Lower lobe of right lung (tissue), 2 donors: ENCODE data around the gene GGCT. TPM values are rescaled to one million over a fixed set of nuclear protein-coding genes. Genes with fewer than 3 reads are reported as not detected.

Experiments used
- ATAC-seq, 2 donors: fragments of 200-7000 bp; cut with Tn5 transposase; one replicate each; pipeline ENCODE4 v1.9.1; 2020 to 2022; ENCODE audit warnings: mild to moderate bottlenecking in 2 of 2, moderate library complexity in 2 of 2
- DNase-seq: peaks from one replicate; pipeline ENCODE4 v3.0.0-alpha.2; 2020
- H3K27ac ChIP-seq: fragments of 200-600 bp; one replicate; pipeline ENCODE4 v1.8.0; 2022
- H3K27me3 ChIP-seq: fragments of 200-600 bp; one replicate; pipeline ENCODE4 v1.8.0; 2022; ENCODE audit warnings: low read depth
- H3K36me3 ChIP-seq: fragments of 200-600 bp; one replicate; pipeline ENCODE4 v1.8.0; 2022; ENCODE audit warnings: mild to moderate bottlenecking
- H3K4me1 ChIP-seq: fragments of 200-600 bp; one replicate; pipeline ENCODE4 v1.8.0; 2022
- H3K4me3 ChIP-seq: fragments of 200-600 bp; one replicate; pipeline ENCODE4 v1.8.0; 2022; ENCODE audit warnings: mild to moderate bottlenecking
- H3K9me3 ChIP-seq: fragments of 200-600 bp; one replicate; pipeline ENCODE4 v1.8.0; 2022
- intact Hi-C: fragments of 100-400 bp; cut with DNase I; formaldehyde crosslinking; loops from one replicate; pipeline ENCODE4 v1.11.0; 2022
- total RNA-seq: library from RNA; stranded (reverse); fragmentation: NEBNext Ultra II Directional; extraction: Animal tissue kit (Norgen Biotek cat#: 25700); gene quantifications from one replicate; pipeline ENCODE4 v1.2.1, GENCODE V29; 2021
- TF ChIP-seq, protein P1 (sequence below): fragments of 200-600 bp; IDR thresholded peaks from one replicate; pipeline ENCODE4 v1.8.0; 2022; ENCODE audit warnings: antibody characterized with exemption, mild to moderate bottlenecking
- donor health status: DM: no; HTN: yes; CAD: no; lungs with severe emphysema.

Gene GGCT
- total RNA-seq, 1 donor from 2014 or later: 28.8 TPM

DNA sequence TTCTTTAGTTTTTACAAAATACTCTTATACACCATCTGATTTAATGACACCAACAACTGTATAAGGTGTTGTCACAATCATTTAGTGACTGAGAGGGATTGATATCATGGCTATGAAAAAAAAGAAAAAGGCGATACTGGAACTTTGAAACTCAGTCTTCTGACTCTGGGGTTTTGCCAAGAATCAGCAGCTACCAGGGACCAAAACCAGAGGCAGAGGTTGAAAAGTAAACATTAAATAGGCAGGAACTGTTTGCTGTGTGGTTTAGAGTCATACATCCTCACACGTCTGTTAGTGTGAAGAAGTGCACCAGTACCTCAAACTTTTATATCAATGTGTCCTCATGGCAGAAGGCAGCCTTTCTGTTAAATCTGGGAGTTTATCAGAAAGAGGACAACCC is 19.9 kb upstream of the GGCT start:
- intact Hi-C loops: no loop called here
- no peak overlapping the region for H3K4me3 ChIP-seq
- no peaks in the 10 kb centered on the region for H3K27me3 ChIP-seq
- no peaks in the 10 kb centered on the region for H3K9me3 ChIP-seq
- DNase-seq: no peak
- H3K27ac ChIP-seq: no peak overlapping the region
- no peaks in the 10 kb centered on the region for H3K36me3 ChIP-seq
- TF ChIP-seq, protein P1, sequence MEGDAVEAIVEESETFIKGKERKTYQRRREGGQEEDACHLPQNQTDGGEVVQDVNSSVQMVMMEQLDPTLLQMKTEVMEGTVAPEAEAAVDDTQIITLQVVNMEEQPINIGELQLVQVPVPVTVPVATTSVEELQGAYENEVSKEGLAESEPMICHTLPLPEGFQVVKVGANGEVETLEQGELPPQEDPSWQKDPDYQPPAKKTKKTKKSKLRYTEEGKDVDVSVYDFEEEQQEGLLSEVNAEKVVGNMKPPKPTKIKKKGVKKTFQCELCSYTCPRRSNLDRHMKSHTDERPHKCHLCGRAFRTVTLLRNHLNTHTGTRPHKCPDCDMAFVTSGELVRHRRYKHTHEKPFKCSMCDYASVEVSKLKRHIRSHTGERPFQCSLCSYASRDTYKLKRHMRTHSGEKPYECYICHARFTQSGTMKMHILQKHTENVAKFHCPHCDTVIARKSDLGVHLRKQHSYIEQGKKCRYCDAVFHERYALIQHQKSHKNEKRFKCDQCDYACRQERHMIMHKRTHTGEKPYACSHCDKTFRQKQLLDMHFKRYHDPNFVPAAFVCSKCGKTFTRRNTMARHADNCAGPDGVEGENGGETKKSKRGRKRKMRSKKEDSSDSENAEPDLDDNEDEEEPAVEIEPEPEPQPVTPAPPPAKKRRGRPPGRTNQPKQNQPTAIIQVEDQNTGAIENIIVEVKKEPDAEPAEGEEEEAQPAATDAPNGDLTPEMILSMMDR: no peak
- peaks cover 4% of the 10 kb centered on the region for H3K4me1 ChIP-seq
- ATAC-seq: no peak

DNA sequence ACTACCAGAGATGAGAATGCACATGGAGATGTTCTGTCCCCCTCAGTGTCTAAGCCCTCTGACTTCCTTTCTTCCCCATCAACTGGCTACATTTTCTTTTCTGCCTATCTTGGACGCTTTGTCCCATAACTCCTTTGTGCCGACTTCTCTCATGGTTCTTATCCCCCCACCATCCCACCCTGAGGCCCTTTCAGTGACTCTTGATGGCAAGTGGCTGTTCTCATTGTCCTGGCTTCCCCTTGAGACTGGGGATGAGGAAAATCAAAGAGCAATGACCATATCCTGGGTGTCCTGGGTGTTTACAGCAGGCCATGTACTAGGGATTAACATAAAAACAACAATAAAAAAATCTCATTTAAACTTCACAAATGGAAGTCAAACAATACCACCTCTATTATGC is 18.8 kb upstream of the GGCT start:
- Histone ChIP-seq H3K4me1 (peaks cover 4% of the 10 kb centered on the region), H3K36me3 (no peaks in the 10 kb centered on the region), H3K9me3 (no peaks in the 10 kb centered on the region), H3K27ac (no peak overlapping the region), H3K4me3 (no peak overlapping the region), H3K27me3 (no peaks in the 10 kb centered on the region)
- DNase-seq: no peak
- no peak for ATAC-seq
- intact Hi-C loops: no loop called here
- TF ChIP-seq, protein P1: no peak

DNA sequence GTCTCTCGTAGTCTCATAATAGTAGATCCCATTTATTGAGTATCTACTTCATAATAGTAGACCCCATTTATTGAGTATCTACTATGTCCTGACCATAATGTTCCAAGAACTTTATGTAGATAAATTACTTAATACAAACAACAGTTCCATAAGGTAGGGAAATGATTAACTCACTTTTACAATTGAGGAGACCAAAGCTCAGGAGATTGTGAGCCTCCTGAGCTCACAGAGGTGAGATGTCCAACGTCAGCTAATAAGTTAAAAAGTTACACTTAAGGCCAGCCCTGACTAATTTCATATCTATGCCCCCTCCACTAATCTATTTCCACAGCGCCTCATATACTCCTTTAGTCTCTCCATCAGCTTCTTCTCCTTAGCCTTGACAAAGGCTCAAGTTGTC is 17.5 kb upstream of the GGCT start:
- no peak overlapping the region for H3K4me3 ChIP-seq
- H3K27ac ChIP-seq: no peak overlapping the region
- H3K27me3 ChIP-seq: no peaks in the 10 kb centered on the region
- peaks cover 4% of the 10 kb centered on the region for H3K4me1 ChIP-seq
- ATAC-seq (no peak), DNase-seq (no peak)
- H3K9me3 ChIP-seq: no peaks in the 10 kb centered on the region
- intact Hi-C loops: no loop called here
- TF ChIP-seq, protein P1: no peak
- H3K36me3 ChIP-seq: no peaks in the 10 kb centered on the region

DNA sequence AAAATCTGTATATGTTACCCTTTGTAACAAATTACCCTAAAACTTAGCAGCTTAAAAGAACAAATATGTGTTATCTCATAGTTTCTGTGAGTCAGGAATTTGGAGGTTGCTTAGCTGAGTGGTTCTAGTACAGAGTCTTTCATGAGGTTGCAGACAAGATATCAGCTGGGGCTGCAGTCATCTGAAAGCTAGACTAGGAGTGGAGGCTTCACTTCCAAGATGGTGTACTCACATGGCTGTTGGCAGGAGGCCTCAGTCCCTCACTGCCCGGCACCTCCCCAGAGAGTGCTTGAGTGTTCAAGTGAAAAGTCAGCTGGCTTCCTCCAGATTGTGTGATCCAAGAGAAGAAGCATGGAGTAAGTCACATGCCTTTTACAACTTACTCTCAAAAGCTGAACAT is 16.9 kb upstream of the GGCT start:
- Histone ChIP-seq H3K36me3 (no peaks in the 10 kb centered on the region), H3K27me3 (no peaks in the 10 kb centered on the region), H3K4me3 (no peak overlapping the region), H3K27ac (no peak overlapping the region), H3K9me3 (no peaks in the 10 kb centered on the region), H3K4me1 (peaks cover 4% of the 10 kb centered on the region)
- TF ChIP-seq, protein P1: no peak
- ATAC-seq: peak; percentile 43 to 64
- DNase-seq: no peak
- intact Hi-C loops: no loop called here

DNA sequence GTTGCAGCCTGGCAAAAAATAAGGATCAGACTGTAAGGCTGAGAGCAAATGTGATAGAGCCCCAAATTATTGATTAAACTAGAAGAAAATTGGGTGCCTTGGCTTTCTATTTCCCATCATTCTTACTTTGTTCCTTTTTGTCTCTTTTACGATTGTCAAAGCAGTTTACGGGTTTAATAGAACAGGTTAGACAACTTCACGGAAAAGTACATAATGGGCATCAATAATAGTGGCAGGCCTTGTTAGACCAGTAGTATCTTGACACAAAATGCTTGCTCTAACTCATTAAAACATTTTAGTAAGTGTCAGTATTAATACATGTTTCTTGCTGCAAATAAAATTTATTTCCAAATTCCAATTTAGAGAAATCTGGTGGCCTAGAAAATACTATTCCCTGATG is 14.5 kb upstream of the GGCT start:
- no peaks in the 10 kb centered on the region for H3K36me3 ChIP-seq
- no peak overlapping the region for H3K27ac ChIP-seq
- no peak overlapping the region for H3K4me3 ChIP-seq
- ATAC-seq: no peak
- intact Hi-C loops: no loop called here
- H3K4me1 ChIP-seq: peaks cover 4% of the 10 kb centered on the region
- DNase-seq: no peak
- TF ChIP-seq, protein P1: no peak
- H3K9me3 ChIP-seq: no peaks in the 10 kb centered on the region
- H3K27me3 ChIP-seq: no peaks in the 10 kb centered on the region

DNA sequence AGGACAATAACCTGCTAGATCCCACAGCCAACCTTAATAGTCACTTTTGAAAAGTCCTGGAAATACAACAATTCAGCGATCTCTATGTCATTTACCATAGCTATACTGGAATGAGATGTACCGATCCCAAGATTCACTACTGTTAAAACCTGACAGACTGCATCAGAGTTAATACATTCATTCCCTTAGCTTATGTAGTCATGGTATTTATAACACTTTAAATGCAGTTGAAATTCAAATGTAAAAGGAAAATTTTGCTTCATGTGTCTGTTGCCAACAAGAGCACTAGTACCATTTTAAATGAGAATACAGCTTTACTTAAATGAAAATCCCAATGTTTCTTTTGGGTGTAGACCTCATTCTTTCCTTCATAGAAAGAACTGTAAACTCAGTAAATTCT is 11.1 kb upstream of the GGCT start:
- no peaks in the 10 kb centered on the region for H3K27me3 ChIP-seq
- H3K27ac ChIP-seq: no peak overlapping the region
- TF ChIP-seq, protein P1: no peak
- H3K4me1 ChIP-seq: peaks cover 4% of the 10 kb centered on the region
- intact Hi-C loops: no loop called here
- H3K9me3 ChIP-seq: no peaks in the 10 kb centered on the region
- ATAC-seq (no peak), DNase-seq (no peak)
- H3K4me3 ChIP-seq: no peak overlapping the region
- H3K36me3 ChIP-seq: no peaks in the 10 kb centered on the region
